Endometrial microvascular endothelial cells (primary cell): ENCODE measurements around the gene BMP3. TPM values are rescaled to one million over a fixed set of nuclear protein-coding genes. Genes with fewer than 3 reads are reported as not detected.

Source experiments
- in situ Hi-C: cut with HindIII; loops from 2 replicates; pipeline ENCODE4 v1.10.0; 2017; ENCODE audit warnings: low sequenced_read_pairs, low pct_unique_long_range_greater_than_20kb; ENCODE audit errors: inconsistent ontology term
- total RNA-seq: library from RNA; depleted of rRNA; stranded (reverse); fragments of >200 nt; gene quantifications from one replicate; pipeline ENCODE4 v1.2.3, GENCODE V29; 2015; ENCODE audit errors: inconsistent ontology term

The BMP3 gene
- total RNA-seq, 1 donor from 2014 or later, result not detected

- in situ Hi-C loops, result no loop called here
Measured at GRCh38 chr4:81038636-81039350, 8.3 kb downstream of the BMP3 start.

- in situ Hi-C loops, result no loop called here
Measured at GRCh38 chr4:81039351-81039972, 9.0 kb downstream of the BMP3 start.

GRCh38 chr4:81040012-81040659 is 9.6 kb downstream of the BMP3 start:
- in situ Hi-C loops, result no loop called here

- in situ Hi-C loops, result no loop called here
Measured at GRCh38 chr4:81042578-81043365, 12.3 kb downstream of the BMP3 start.

GRCh38 chr4:81049330-81049729 is 18.8 kb downstream of the BMP3 start:
- in situ Hi-C loops, result no loop called here

- in situ Hi-C loops, result no loop called here
Measured at GRCh38 chr4:81049907-81050306, 19.4 kb downstream of the BMP3 start.

- in situ Hi-C loops, result no loop called here
Measured at GRCh38 chr4:81052119-81053068, 21.9 kb downstream of the BMP3 start.

- in situ Hi-C loops, result no loop called here
Measured at GRCh38 chr4:81058621-81059020, 28.1 kb downstream of the BMP3 start.

- in situ Hi-C loops, result no loop called here
Measured at GRCh38 chr4:81060587-81061343, 30.3 kb downstream of the BMP3 start.

GRCh38 chr4:81061344-81061730 is 30.8 kb downstream of the BMP3 start:
- in situ Hi-C loops, result no loop called here

- in situ Hi-C loops, result no loop called here
Measured at GRCh38 chr4:81062001-81062400, 31.5 kb downstream of the BMP3 start.

GRCh38 chr4:81065446-81065845 is 34.9 kb downstream of the BMP3 start:
- in situ Hi-C loops, result no loop called here

- in situ Hi-C loops, result no loop called here
Measured at GRCh38 chr4:81069706-81070331, 39.3 kb downstream of the BMP3 start.

- in situ Hi-C loops, result no loop called here
Measured at GRCh38 chr4:81071013-81071412, 40.5 kb downstream of the BMP3 start.

- in situ Hi-C loops, result no loop called here
Measured at GRCh38 chr4:81081156-81081555, 50.6 kb downstream of the BMP3 start.

- in situ Hi-C loops, result no loop called here
Measured at GRCh38 chr4:81084029-81084428, 53.5 kb downstream of the BMP3 start.

GRCh38 chr4:81084634-81085033 is 54.1 kb downstream of the BMP3 start:
- in situ Hi-C loops, result no loop called here
